Femur (tissue), 1 donor: ENCODE measurements around the gene TNS3.
"Not testable (repeated sequence)": the region's sequence is repeated elsewhere in the genome, so short reads cannot be mapped to it uniquely, and the experiment has no call there.

Experiments
- DNase-seq: peaks from one replicate; pipeline ENCODE4 v3.0.0-alpha.2; 2017

TNS3 gene

DNA sequence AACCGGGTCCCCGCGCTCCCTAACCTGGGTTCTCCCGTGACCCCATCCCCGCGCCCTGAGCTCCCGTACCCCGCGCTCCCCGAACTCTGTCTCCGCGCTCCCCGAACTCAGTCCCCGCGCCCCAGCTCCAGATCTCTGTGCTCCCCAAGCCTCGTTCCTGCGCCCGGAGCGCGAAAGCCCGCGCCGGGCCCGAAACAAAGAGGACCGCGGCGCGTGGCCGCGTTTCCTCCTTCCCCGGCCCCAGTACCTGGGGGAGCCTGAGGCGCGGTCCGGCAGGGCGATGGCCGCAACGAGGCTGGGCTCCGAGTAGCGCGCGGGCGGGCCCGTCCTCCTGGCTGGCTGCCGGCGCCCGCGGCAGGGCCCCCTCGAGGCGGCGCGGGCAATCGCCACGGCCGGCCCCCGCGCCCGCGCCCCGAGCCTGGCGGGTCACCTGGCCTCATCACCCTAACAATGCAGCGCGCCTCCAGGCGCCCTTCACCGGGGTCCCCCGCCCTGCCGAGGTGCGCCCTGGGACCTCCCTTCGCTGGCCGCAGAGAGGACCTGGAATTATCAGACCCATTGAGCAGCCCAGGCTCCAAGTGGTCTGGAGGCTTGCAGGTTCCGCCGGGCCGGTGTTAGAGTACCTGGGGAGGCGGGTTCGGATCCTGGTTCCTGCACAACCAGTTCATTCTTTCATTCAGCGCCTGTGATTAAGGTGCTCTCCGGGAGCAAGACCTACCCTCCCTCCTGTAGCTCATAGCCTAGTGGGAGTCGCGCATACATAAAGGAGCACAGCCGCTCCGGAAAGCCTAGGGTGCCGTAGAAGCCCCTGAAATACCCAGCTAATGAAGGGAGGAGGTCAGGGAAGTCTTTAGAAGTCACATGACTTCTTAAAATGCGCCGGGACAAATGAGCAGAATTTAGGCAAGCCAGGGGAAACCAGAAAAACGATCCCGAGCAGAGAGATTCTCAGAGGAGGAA is at the start of gene TNS3:
Gene TNS3, minus strand, starts transcription at position 308 of the 960 bp plus-strand sequence. CDS start 142,475 bp downstream, outside the sequence.
- DNase-seq: peak; percentile 60

GRCh38 chr7:47631711-47632110 is 49.8 kb upstream of the TNS3 start:
- DNase-seq: no peak

- DNase-seq: no peak
Observed at GRCh38 chr7:47627580-47628283, 45.8 kb upstream of the TNS3 start.

DNA sequence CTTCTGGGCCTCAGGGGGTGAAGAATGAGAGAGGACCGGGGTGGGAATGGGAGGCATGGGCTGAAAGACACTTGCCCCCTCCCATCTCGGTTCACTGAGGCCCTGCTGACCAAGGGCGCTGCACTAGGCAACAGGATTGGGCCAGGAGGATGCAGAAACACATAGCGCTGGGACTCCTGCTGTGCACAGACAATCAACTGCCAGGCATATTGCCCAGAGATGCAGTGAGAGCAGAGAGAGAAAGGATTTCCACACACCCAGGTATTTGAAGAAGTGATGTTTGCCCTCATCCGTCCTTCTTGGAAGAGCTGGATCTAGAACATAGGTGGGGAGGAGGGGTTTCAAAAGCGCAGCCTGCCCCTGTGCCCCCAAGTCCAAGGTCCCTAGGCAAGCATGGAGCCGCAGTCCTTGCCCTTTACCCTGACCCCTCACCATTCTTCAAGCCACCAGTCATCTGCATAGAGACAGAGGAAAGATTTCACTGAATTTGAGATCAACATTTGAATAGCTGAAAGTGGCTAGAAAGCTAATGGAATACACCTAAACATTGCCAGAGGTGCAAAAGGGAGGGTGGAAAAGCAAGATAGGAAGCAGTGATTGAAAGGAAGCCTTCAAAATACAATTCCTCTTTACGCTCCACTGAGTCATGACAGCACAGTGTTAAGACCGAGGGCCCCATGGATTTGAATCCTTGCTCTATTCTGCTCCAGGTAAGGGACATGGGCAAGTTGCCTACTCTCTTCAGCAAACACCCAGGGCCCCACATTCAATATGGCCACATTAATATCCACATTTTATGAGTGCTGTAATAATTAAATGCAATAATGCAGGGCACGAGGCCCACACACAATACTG is 44.2 kb upstream of the TNS3 start:
- no peak for DNase-seq

DNA sequence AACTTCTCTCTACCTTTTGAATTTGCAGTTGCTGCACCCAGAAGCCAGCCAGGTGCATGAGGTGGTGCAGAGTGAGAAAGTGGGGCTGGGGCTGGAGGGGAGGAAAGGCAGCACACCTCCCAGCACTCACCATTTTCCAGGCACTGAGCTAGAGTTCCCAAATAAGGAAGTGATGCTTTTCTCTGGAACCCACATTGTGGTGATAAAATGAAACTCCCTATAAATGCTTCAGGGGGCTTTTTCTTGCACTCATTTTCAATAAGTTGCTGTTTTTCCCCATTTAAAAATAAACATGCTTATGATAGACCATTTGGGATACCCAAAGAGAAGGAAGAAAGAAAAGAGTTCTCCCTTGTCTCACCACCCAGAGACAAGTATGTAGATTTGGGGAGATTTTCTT is 42.8 kb upstream of the TNS3 start:
- no peak for DNase-seq

- DNase-seq: peak; percentile 89
Observed at GRCh38 chr7:47622946-47623640, 41.2 kb upstream of the TNS3 start.

GRCh38 chr7:47622586-47622945 is 40.7 kb upstream of the TNS3 start:
- DNase-seq: no peak

- peak; percentile 36 for DNase-seq
Observed at GRCh38 chr7:47621979-47622561, 40.2 kb upstream of the TNS3 start.

DNA sequence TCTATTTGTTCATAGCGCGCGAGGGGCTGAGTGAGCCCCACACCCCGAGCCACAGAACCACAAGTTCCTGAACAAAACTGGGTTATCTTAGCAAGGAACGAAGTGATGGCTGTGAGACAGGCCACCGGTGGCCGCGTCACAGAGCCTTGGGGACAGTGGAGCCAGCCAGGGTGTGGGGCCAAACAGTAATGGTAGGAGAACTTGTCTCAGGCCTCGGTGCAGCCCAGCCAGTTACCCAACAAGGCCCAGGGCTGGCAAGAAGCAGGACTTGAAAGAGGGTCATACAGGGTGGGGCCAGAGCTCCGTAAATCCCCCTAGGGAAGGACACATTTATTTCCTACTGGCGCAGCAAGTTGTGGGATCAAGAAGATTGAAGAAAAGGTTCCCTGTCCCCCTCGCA is 39.4 kb upstream of the TNS3 start:
- no peak for DNase-seq

DNA sequence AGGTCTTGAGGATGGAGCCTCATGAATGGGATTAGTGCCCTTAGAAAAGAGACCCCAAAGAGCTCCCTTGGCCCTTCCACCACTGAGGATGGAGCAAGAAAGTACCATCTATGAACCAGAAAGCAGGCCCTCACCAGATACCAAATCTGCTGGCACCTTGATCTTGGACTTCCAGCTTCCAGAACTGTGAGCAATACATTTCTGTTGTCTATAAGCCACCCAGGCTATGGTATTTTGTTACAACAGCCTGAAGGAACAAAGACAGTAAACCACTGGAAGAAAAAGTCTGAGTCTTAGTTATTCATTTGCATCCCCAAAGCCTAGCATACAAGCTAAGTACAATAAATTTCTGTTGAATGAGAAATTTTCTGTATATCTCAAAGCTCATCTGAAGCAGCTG is 37.9 kb upstream of the TNS3 start:
- DNase-seq: no peak

DNA sequence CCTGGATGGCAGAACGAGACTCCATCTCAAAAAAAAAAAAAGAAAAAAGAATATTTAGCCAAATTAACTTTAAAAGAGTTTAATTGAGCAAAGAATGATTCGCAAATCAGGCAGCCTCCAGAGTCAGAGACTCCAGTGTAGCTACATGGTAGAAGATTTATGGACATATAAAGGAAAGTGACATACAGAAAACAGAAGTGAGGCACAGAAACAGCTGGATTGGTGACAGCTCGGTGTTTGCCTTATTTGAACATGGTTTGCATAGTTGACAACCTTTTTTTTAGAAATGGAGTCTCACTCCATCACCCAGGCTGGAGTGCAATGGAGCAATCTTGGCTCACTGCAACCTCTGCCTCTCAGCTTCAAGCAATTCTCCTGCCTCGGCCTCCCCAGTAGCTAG is 35.2 kb upstream of the TNS3 start:
- DNase-seq: no peak

DNA sequence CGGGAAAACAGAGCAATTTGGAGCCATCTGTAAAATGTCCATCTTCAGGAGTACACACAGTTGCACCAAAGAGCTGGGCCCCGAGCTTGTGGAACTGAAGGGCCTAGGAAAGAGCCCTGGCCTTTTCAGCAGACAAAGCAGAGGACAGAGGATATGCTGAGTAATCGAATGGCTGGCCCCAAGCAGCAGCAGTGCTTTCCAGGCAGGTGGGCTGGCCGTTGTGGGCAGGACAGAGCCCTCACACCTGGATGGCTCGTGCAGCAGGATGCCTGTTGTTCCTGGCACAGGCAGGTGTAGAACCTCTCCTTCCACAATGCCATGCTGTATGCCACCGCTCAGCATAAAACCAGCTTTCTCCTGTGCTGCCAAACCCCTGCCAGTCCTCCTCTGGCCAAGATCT is 32.5 kb upstream of the TNS3 start:
- DNase-seq: no peak

DNA sequence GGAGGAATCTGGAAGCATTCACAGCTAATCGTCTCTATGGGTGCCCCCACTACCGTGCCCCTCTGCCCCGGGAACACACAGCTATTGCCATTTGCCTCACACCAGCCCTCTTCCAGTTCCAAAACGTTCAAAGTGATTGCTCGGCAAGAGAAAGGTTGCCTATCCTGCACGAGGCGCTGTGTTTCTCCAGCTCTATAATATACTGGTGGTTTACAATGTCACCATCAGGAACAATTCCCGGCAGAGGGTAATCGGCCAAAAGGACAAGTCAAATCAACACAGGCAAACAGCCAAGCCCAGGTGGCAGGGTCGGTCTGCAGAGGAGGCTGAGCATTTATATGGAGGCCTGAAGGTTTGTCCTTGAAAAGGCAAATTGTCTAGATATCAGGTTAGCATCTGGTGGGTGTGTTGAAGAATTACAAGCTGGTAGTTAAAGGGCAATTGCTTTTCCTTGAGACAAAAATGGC is 29.2 kb upstream of the TNS3 start:
- no peak for DNase-seq

GRCh38 chr7:47610506-47611044 is 28.7 kb upstream of the TNS3 start:
- DNase-seq: peak; percentile 35

DNA sequence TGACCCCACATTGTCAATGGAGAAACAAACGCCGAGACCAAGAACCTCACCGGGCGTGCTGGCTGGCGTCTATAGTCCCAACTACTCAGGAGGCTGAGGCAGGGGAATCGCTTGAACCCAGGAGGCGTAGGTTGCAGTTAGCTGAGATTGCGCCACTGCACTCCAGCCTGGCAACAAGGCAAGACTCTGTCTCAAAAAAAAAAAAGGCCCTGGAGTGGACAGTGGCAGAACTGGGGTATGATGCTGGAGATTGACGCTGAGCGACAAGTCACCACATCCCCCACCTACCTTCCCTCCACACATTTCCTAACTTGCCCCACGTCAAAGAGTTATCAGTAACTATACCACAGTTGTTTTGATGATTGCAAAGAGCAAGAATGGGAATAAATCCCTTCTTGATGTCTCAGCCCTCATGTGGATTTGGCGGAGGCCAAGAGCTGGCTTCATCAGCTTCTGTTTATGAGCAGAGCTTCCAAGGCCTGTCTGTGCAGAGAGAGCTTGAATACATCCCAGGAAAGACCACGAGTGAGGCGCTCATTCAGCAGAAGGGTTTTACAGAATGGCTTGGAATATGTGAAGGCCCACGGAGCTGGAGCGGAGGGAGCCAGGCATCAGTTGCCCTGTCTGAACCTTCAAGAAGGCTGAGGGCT is 28.0 kb upstream of the TNS3 start:
- peak; percentile 52 for DNase-seq

- not testable (repeated sequence) for DNase-seq
Observed at GRCh38 chr7:47606593-47607046, 24.7 kb upstream of the TNS3 start.

GRCh38 chr7:47605816-47606575 is 24.1 kb upstream of the TNS3 start:
- DNase-seq: no peak

DNA sequence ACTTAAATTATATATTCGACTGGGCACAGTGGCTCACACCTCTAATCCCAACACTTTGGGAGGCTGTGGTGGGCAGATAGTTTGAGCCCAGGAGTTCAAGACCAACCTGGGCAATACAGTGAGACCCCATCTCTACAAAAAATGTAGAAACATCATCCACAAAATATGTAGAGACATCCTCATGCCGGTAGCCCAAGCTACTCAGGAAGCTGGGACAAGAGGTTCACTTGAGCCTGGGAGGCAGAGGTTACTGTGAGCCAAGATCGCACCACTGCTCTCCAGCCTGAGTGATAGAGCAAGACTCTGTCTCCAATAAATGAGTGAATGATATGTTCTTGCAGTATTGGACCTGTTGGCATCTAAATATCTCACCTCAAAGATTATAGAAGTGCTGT is 22.6 kb upstream of the TNS3 start:
- no peak for DNase-seq

DNA sequence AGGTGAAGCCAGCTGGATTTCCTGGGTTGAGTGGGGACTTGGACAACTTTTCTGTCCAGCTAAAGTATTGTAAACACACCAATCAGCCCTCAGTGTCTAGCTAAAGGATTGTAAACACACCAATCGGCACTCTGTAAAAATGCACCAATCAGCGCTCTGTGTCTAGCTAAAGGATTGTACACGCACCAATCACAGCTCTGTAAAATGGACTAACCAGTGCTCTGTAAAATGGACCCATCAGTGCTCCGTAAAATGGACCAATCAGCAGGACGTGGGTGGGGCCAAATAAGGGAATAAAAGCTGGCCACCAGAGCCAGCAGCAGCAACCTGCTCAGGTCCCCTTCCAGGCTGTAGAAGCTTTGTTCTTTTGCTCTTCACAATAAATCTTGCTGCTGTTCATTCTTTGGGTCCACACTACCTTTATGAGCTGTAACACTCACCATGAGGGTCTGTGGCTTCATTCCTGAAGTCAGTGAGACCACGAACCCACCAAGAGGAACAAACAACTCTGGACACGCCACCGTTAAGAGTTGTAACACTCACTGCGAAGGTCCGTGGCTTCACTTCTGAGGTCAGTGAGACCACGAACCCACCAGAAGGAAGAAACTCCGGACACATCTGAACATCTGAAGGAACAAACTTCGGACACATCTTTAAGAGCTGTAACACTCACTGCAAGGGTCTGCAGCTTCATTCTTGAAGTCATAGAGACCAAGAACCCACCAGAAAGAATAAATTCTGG is 21.8 kb upstream of the TNS3 start:
- DNase-seq: not testable (repeated sequence)
